Memory B cell (primary cell): Measurements from ENCODE around the gene PML.
"Not testable (repeated sequence)": the region's sequence is repeated elsewhere in the genome, so short reads cannot be mapped to it uniquely, and the experiment has no call there.

ENCODE experiments used
- ATAC-seq: fragments of 150-1000 bp; cut with Tn5 transposase; 2 replicates; pipeline ENCODE4 v1.10.0; 2021; ENCODE audit warnings: low read depth, mild to moderate bottlenecking, moderate library complexity
- DNase-seq, 2 donors: peaks; one replicate each; pipeline ENCODE4 v3.0.0; 2022; ENCODE audit warnings: low spot score in 2 of 2
- H3K27ac Mint-ChIP-seq: one replicate; pipeline ENCODE4 v1.8.0; 2022; ENCODE audit warnings: mild to moderate bottlenecking, moderate library complexity, mixed read lengths
- H3K27me3 Mint-ChIP-seq: one replicate; pipeline ENCODE4 v1.8.0; 2022; ENCODE audit warnings: mixed read lengths
- H3K36me3 Mint-ChIP-seq: one replicate; pipeline ENCODE4 v1.8.0; 2022; ENCODE audit warnings: mild to moderate bottlenecking, mixed read lengths
- H3K4me1 Mint-ChIP-seq: one replicate; pipeline ENCODE4 v1.8.0; 2022; ENCODE audit warnings: mixed read lengths
- H3K4me3 Mint-ChIP-seq: one replicate; pipeline ENCODE4 v1.8.0; 2022; ENCODE audit warnings: mild to moderate bottlenecking, moderate library complexity, mixed read lengths
- H3K9me3 Mint-ChIP-seq: one replicate; pipeline ENCODE4 v1.8.0; 2022; ENCODE audit warnings: mixed read lengths

The PML gene

DNA sequence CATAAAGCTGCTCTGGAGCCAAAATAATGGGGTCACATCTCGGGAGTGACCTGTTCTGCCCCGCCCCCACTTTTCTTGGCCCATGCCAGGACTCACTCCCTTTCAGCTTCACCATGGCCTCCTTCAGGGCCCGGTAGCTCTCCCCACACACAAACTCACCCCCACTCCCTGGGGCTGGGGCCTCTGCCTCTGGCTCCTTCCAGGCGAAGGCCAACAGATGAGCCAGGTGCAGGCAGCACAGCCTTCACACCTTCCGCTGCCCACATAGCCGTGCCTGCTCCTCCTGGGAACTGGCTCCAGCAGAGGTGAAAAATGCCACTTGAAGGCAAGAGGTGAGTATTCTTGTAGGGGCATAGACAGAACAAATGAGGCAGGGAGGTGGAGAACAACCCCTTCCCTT is 77.1 kb downstream of the PML start:
- not testable (repeated sequence) for ATAC-seq, H3K9me3 Mint-ChIP-seq, DNase-seq, H3K27me3 Mint-ChIP-seq, H3K4me3 Mint-ChIP-seq, H3K36me3 Mint-ChIP-seq, H3K4me1 Mint-ChIP-seq, H3K27ac Mint-ChIP-seq

DNA sequence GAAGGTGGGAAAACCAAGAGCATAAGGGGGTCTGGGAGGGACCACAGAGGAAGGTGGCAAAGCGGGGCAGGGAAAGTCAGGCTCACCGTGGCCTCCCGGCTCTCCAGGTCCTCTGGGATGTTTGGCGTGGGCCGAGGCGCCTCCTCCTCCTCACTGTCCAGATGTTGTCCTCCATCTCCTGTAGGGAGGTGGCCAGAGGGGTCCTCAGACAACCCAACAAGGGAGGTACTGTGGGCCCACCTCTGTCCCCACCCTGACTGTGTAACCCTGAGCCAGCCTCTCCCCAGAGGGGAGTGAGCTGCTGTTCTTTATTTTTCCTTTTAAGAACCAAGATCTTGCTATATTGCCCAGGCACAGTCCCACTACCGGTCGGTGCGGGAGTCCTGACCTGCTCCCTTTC is 77.6 kb downstream of the PML start:
- DNase-seq, H3K36me3 Mint-ChIP-seq, H3K4me1 Mint-ChIP-seq, H3K9me3 Mint-ChIP-seq, H3K27me3 Mint-ChIP-seq, H3K4me3 Mint-ChIP-seq, H3K27ac Mint-ChIP-seq, ATAC-seq: not testable (repeated sequence)

DNA sequence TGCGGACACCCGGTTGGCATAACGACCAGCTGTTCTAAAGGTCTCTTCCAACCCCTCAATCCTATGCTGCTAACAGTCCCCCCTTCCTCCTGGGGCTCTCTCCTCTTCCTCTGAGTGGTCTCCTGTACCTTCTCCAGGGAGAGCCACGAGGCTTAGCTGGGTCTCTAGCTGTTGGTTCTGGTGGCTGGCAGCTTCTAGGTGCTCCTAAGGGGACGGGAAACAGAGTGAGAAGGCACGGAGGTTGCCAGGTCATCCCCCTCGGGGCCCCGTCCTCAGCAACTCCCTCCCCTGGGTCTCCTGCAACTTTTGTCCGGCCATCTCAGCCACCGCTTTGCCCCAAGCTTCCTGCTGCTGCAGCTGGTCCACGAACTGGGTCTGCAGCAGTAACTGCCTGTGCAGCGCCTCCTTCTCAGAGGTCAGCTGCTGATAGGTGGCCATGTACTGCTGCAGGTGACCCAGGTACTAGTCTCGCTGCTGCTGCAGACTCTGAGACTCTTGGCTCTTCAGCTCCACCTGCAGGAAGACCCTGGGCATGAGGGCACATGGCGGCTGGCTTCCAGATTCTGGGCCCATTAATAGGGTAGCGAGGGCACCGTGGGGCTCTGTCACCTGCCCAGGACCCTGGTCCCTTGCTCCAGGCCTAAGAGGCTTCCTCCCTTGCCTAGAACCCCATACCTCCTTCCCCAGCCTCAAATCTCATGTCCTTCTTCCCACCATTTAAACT is 78.3 kb downstream of the PML start:
- not testable (repeated sequence) for H3K27me3 Mint-ChIP-seq, H3K4me1 Mint-ChIP-seq, ATAC-seq, H3K27ac Mint-ChIP-seq, H3K9me3 Mint-ChIP-seq, H3K4me3 Mint-ChIP-seq, H3K36me3 Mint-ChIP-seq
- DNase-seq: peak; percentile 28 to 43

DNA sequence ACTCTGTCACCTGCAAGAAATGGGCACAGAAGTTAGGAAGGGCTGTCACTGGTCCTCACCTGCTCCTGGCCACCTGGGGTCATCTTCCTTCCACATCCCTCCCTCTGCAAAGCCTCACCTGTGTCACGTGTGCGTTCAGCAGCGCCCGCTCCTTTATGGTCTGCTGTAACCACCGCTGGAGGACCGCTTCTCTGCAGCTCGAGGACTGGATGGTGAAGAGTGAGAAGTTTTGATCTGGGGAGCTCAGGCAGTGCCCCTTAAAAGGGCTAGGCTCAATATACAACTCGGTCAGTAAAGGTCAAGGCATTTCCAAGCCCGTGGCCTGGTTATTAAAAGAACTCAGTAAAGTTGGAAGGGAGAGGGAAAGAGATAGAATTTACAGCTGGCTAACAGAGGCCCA is 81.3 kb downstream of the PML start:
- not testable (repeated sequence) for H3K9me3 Mint-ChIP-seq, H3K36me3 Mint-ChIP-seq, ATAC-seq, H3K4me1 Mint-ChIP-seq, H3K27me3 Mint-ChIP-seq, H3K27ac Mint-ChIP-seq, H3K4me3 Mint-ChIP-seq, DNase-seq

DNA sequence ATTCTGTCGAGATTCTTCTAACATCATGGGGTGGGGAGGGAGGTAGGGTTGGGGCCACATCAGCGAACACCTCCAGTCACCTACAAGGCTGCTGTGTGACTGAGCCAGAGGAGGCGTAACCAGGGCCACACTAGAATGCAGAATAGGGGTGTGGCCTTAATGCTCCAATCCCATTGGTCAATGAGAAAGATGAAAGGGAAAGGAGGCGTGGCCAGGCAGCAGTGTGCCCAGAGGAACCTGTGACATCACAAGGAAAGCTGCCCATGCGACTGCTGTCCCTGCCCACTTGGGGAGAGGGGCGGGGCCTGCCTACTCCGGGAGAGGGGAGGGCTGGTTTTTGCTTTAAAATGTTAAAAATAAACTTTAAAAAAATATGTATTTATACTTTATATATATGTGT is 87.9 kb downstream of the PML start, which contains the start of gene GOLGA6A:
GOLGA6A (minus strand) TSS at position 101 of the 400 bp plus-strand sequence; CDS start at position 60, 41 bp downstream.
- not testable (repeated sequence) for DNase-seq, H3K27ac Mint-ChIP-seq, H3K27me3 Mint-ChIP-seq, ATAC-seq, H3K9me3 Mint-ChIP-seq, H3K36me3 Mint-ChIP-seq, H3K4me3 Mint-ChIP-seq, H3K4me1 Mint-ChIP-seq

DNA sequence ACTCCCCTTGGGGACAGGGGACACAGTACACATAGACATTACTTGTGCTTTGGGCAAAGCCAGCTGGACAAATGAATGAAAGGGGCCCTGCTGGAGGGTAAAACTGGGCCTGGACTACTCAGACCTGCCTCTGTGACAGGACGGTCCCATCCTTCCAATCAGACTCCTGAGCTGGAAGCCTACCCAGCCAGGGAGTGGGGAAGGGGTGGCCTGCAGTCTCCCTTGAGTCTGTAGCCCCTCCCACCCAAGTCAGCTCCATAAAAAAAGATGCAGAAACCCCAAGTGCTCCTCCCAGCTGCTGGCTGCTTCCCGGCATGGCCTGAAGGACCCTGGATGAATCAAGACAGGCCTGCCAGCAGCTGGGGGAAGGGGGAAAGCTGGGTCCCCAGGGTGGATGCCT is 100.1 kb downstream of the PML start:
- not testable (repeated sequence) for H3K9me3 Mint-ChIP-seq, H3K36me3 Mint-ChIP-seq, H3K27ac Mint-ChIP-seq, ATAC-seq, H3K4me3 Mint-ChIP-seq, H3K27me3 Mint-ChIP-seq, DNase-seq, H3K4me1 Mint-ChIP-seq

DNA sequence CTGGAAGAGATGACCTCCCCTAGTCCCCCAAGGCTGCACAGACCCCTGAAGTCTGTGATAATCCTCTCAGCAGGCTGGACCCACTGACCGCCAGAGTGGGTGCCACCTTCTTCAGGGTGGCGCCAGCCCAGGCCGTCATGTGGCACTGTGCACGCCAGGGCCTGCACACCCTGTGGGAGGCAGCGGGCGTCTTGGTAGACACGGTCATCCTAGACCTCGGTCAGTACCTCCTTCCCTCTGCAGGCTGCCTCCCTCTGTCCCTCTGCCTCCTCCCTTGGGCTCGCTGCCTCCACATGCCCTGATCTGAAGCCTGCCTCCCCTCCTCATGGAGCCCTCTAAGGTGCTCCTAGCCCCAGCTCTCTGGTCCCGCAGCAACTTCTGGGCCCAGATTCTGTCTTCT is 101.1 kb downstream of the PML start:
- not testable (repeated sequence) for H3K27ac Mint-ChIP-seq, ATAC-seq, H3K4me1 Mint-ChIP-seq, H3K36me3 Mint-ChIP-seq, H3K4me3 Mint-ChIP-seq, H3K9me3 Mint-ChIP-seq, H3K27me3 Mint-ChIP-seq, DNase-seq

DNA sequence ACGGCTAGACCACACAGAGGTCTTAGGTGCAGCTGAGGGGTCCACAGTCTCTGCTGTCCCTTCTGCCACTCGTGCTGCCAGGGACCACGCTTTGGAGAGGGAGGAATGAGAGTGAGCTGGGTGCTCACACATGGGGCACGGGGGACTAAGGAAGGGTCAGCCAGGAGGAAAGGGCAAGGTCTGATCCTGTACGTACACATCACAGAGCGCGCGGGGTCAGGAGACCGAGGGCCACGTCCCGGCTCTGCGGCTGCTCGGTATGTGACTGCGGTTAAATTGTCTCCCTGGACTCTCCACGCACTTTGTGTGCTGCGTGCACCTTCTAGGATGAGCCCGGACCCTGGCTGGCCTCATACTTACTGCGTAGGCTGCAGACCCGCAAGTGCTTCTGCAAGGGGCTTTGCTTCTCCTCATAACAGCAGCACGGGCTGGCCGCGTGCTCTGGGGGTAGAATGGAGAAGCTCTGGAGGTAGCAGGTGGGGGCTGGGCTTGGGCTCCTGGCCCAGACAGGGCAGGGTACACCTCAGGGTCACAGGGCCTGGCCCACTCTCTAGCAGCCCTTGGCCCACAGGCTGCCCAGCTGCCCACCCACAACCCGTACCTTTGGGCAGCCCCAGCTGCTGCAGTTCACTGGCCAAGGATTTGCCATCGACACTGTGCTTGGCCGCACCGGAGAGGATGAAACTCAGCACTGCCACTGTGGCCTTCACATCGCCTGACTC is 102.4 kb downstream of the PML start:
- DNase-seq, H3K27me3 Mint-ChIP-seq, ATAC-seq, H3K27ac Mint-ChIP-seq, H3K9me3 Mint-ChIP-seq, H3K36me3 Mint-ChIP-seq, H3K4me3 Mint-ChIP-seq, H3K4me1 Mint-ChIP-seq: not testable (repeated sequence)
